ENCODE results near the gene PPP4R4. TPM values are rescaled to one million over a fixed set of nuclear protein-coding genes. Genes with fewer than 3 reads are reported as not detected.

Gene PPP4R4
- total RNA-seq, 2 donors from 2014 or later, result 1.8 to 68.2 TPM

GRCh38 chr14:94161981-94162380 lies 12.1 kb upstream of the PPP4R4 start:
- Mint-ChIP-seq H3K4me1 (peaks cover 37% of the 10 kb centered on the region), H3K27me3 (no peaks in the 10 kb centered on the region), H3K27ac (no peak overlapping the region), H3K9me3 (no peaks in the 10 kb centered on the region), H3K4me3 (peak overlapping the region; percentile 18), H3K36me3 (ENCODE audit: low read depth) (no peaks in the 10 kb centered on the region)
- no peak for ATAC-seq (replicated peaks)

- Mint-ChIP-seq H3K36me3 (ENCODE audit: low read depth) (no peaks in the 10 kb centered on the region), H3K4me1 (peaks cover 32% of the 10 kb centered on the region), H3K27ac (no peak overlapping the region), H3K27me3 (no peaks in the 10 kb centered on the region), H3K4me3 (peak overlapping the region; percentile 18), H3K9me3 (no peaks in the 10 kb centered on the region)
- ATAC-seq (replicated peaks), result no peak
These were observed 11.7 kb upstream of the PPP4R4 start for GRCh38 chr14:94162466-94162865.

GRCh38 chr14:94163796-94164195 lies 10.3 kb upstream of the PPP4R4 start:
- no peaks in the 10 kb centered on the region for H3K9me3 Mint-ChIP-seq
- H3K36me3 Mint-ChIP-seq (ENCODE audit: low read depth), result no peaks in the 10 kb centered on the region
- H3K4me3 Mint-ChIP-seq, result peak overlapping the region; percentile 59
- H3K4me1 Mint-ChIP-seq, result peaks cover 19% of the 10 kb centered on the region
- H3K27ac Mint-ChIP-seq, result peak overlapping the region; percentile 78
- H3K27me3 Mint-ChIP-seq, result no peaks in the 10 kb centered on the region
- ATAC-seq (replicated peaks), result peak; percentile 61

GRCh38 chr14:94164685-94165431 lies 9.3 kb upstream of the PPP4R4 start:
- H3K27me3 Mint-ChIP-seq, result no peaks in the 10 kb centered on the region
- peaks cover 19% of the 10 kb centered on the region for H3K4me1 Mint-ChIP-seq
- H3K4me3 Mint-ChIP-seq, result peak overlapping the region; percentile 59
- H3K9me3 Mint-ChIP-seq, result no peaks in the 10 kb centered on the region
- peak overlapping the region; percentile 78 for H3K27ac Mint-ChIP-seq
- H3K36me3 Mint-ChIP-seq (ENCODE audit: low read depth), result no peaks in the 10 kb centered on the region
- ATAC-seq (replicated peaks), result peak; percentile 79

- no peaks in the 10 kb centered on the region for H3K9me3 Mint-ChIP-seq
- H3K4me3 Mint-ChIP-seq, result no peak overlapping the region
- no peaks in the 10 kb centered on the region for H3K27me3 Mint-ChIP-seq
- peaks cover 19% of the 10 kb centered on the region for H3K4me1 Mint-ChIP-seq
- peak overlapping the region; percentile 20 for H3K27ac Mint-ChIP-seq
- H3K36me3 Mint-ChIP-seq (ENCODE audit: low read depth), result no peaks in the 10 kb centered on the region
- ATAC-seq (replicated peaks), result no peak
These were observed 8.4 kb upstream of the PPP4R4 start for GRCh38 chr14:94165744-94166143.

GRCh38 chr14:94170136-94170535 lies 4.0 kb upstream of the PPP4R4 start:
- no peaks in the 10 kb centered on the region for H3K27me3 Mint-ChIP-seq
- H3K4me3 Mint-ChIP-seq, result no peak overlapping the region
- peaks cover 4% of the 10 kb centered on the region for H3K36me3 Mint-ChIP-seq (ENCODE audit: low read depth)
- no peaks in the 10 kb centered on the region for H3K9me3 Mint-ChIP-seq
- no peak for ATAC-seq (replicated peaks)
- no peak overlapping the region for H3K27ac Mint-ChIP-seq
- no peaks in the 10 kb centered on the region for H3K4me1 Mint-ChIP-seq

GRCh38 chr14:94171208-94171607 lies 2.9 kb upstream of the PPP4R4 start:
- H3K36me3 Mint-ChIP-seq (ENCODE audit: low read depth), result peaks cover 14% of the 10 kb centered on the region
- ATAC-seq (replicated peaks), result no peak
- no peak overlapping the region for H3K27ac Mint-ChIP-seq
- H3K4me1 Mint-ChIP-seq, result no peaks in the 10 kb centered on the region
- H3K9me3 Mint-ChIP-seq, result no peaks in the 10 kb centered on the region
- no peak overlapping the region for H3K4me3 Mint-ChIP-seq
- no peaks in the 10 kb centered on the region for H3K27me3 Mint-ChIP-seq

GRCh38 chr14:94172545-94172944 lies 1.6 kb upstream of the PPP4R4 start:
- Mint-ChIP-seq H3K9me3 (no peaks in the 10 kb centered on the region), H3K4me3 (peak overlapping the region; percentile 81), H3K27me3 (no peaks in the 10 kb centered on the region), H3K36me3 (ENCODE audit: low read depth) (peaks cover 28% of the 10 kb centered on the region), H3K27ac (no peak overlapping the region), H3K4me1 (peaks cover 4% of the 10 kb centered on the region)
- ATAC-seq (replicated peaks), result no peak

GRCh38 chr14:94173471-94173884 lies 644 bp upstream of the PPP4R4 start:
- peaks cover 4% of the 10 kb centered on the region for H3K4me1 Mint-ChIP-seq
- H3K36me3 Mint-ChIP-seq (ENCODE audit: low read depth), result peaks cover 36% of the 10 kb centered on the region
- no peaks in the 10 kb centered on the region for H3K9me3 Mint-ChIP-seq
- peak overlapping the region; percentile 53 for H3K27ac Mint-ChIP-seq
- H3K27me3 Mint-ChIP-seq, result no peaks in the 10 kb centered on the region
- ATAC-seq (replicated peaks), result no peak
- peak overlapping the region; percentile 81 for H3K4me3 Mint-ChIP-seq

- Mint-ChIP-seq H3K4me1 (peaks cover 7% of the 10 kb centered on the region), H3K4me3 (peak overlapping the region; percentile 77), H3K27me3 (no peaks in the 10 kb centered on the region), H3K27ac (peak overlapping the region; percentile 82), H3K36me3 (ENCODE audit: low read depth) (peaks cover 47% of the 10 kb centered on the region), H3K9me3 (no peaks in the 10 kb centered on the region)
- ATAC-seq (replicated peaks), result no peak
These were observed 485 bp downstream of the PPP4R4 start for GRCh38 chr14:94174604-94175010.

GRCh38 chr14:94175011-94175745 lies 1.1 kb downstream of the PPP4R4 start:
- H3K27me3 Mint-ChIP-seq, result no peaks in the 10 kb centered on the region
- H3K4me1 Mint-ChIP-seq, result peaks cover 9% of the 10 kb centered on the region
- H3K36me3 Mint-ChIP-seq (ENCODE audit: low read depth), result peaks cover 53% of the 10 kb centered on the region
- no peaks in the 10 kb centered on the region for H3K9me3 Mint-ChIP-seq
- no peak for ATAC-seq (replicated peaks)
- peak overlapping the region; percentile 82 for H3K27ac Mint-ChIP-seq
- peak overlapping the region; percentile 77 for H3K4me3 Mint-ChIP-seq

GRCh38 chr14:94175747-94176146 lies 1.6 kb downstream of the PPP4R4 start:
- peaks cover 13% of the 10 kb centered on the region for H3K4me1 Mint-ChIP-seq
- no peak for ATAC-seq (replicated peaks)

GRCh38 chr14:94176808-94177207 lies 2.7 kb downstream of the PPP4R4 start:
- Mint-ChIP-seq H3K9me3 (no peaks in the 10 kb centered on the region), H3K4me1 (peaks cover 19% of the 10 kb centered on the region), H3K27me3 (no peaks in the 10 kb centered on the region), H3K36me3 (ENCODE audit: low read depth) (peaks cover 65% of the 10 kb centered on the region), H3K4me3 (peak overlapping the region; percentile 77), H3K27ac (peak overlapping the region; percentile 82)
- ATAC-seq (replicated peaks), result peak; percentile 41

More at GRCh38 chr14:94175747-94176146, 1.6 kb downstream of the PPP4R4 start:
- peak overlapping the region; percentile 77 for H3K4me3 Mint-ChIP-seq
- peak overlapping the region; percentile 82 for H3K27ac Mint-ChIP-seq
- H3K9me3 Mint-ChIP-seq, result no peaks in the 10 kb centered on the region
- H3K27me3 Mint-ChIP-seq, result no peaks in the 10 kb centered on the region
- peaks cover 59% of the 10 kb centered on the region for H3K36me3 Mint-ChIP-seq (ENCODE audit: low read depth)

- no peaks in the 10 kb centered on the region for H3K27me3 Mint-ChIP-seq
- peaks cover 69% of the 10 kb centered on the region for H3K36me3 Mint-ChIP-seq (ENCODE audit: low read depth)
- H3K9me3 Mint-ChIP-seq, result no peaks in the 10 kb centered on the region
- peak overlapping the region; percentile 82 for H3K27ac Mint-ChIP-seq
- peak overlapping the region; percentile 77 for H3K4me3 Mint-ChIP-seq
- ATAC-seq (replicated peaks), result peak; percentile 22
- H3K4me1 Mint-ChIP-seq, result peaks cover 19% of the 10 kb centered on the region
These were observed 3.7 kb downstream of the PPP4R4 start for GRCh38 chr14:94177806-94178205.

GRCh38 chr14:94179244-94179643 lies 5.1 kb downstream of the PPP4R4 start:
- H3K36me3 Mint-ChIP-seq (ENCODE audit: low read depth), result peaks cover 69% of the 10 kb centered on the region
- H3K27me3 Mint-ChIP-seq, result no peaks in the 10 kb centered on the region
- H3K27ac Mint-ChIP-seq, result peak overlapping the region; percentile 82
- H3K4me1 Mint-ChIP-seq, result peaks cover 19% of the 10 kb centered on the region
- H3K9me3 Mint-ChIP-seq, result no peaks in the 10 kb centered on the region
- peak overlapping the region; percentile 77 for H3K4me3 Mint-ChIP-seq
- ATAC-seq (replicated peaks), result no peak

Data from activated T-helper 17 cell treated with anti-CD3 and anti-CD28 coated beads, Interleukin-2, amount 50 U/mL, for 72 hours (primary cell).